ENCODE results near the gene FAXDC2.

FAXDC2 gene

DNA sequence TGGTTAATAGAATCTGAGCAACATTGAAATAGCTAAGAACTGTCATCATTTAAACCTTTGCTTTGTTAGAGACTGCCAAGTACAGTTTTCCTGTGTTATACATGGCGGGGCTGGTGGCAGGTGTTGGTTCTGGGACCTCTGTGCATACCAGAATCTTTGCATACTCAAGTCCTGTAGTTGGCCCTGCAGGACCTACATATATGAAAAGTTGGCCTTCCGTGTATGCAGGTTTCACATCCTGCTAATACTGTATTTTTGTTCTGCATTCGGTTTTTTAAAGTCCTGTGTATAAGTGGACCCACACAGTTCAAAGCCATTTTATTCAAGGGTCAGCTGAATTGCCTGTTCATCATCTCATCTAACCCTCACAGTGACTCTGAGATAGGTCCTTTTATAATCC lies 58.9 kb downstream of the FAXDC2 start:
- Histone ChIP-seq H3K27ac (ENCODE audit: insufficient read depth in 1 of 2, low read depth in 1 of 2, low read length in 2 of 2, poor library complexity in 1 of 2, severe bottlenecking in 2 of 2) (no peak overlapping the region), H3K4me1 (ENCODE audit: control extremely low read depth in 1 of 4, control insufficient read depth in 4 of 4, insufficient read depth in 4 of 4, low read length in 3 of 4) (peaks cover 10 to 23% (median 20%) of the 10 kb centered on the region in 4 experiments), H3K27me3 (replicated peaks in 2 of 5; ENCODE audit: control insufficient read depth in 4 of 5, insufficient read depth in 5 of 5, low read length in 4 of 5) (no peaks in the 10 kb centered on the region), H3K9me3 (ENCODE audit: control extremely low read depth in 1 of 5, control insufficient read depth in 4 of 5, insufficient read depth in 2 of 5, low read depth in 1 of 5, low read length in 4 of 5) (no peaks in the 10 kb centered on the region), H3K4me3 (ENCODE audit: control insufficient read depth in 1 of 7, extremely low read depth in 1 of 7, insufficient read depth in 4 of 7, low read depth in 2 of 7, low read length in 6 of 7) (no peak overlapping the region), H3K36me3 (ENCODE audit: control insufficient read depth in 4 of 4, insufficient read depth in 4 of 4, low read length in 3 of 4) (peaks cover 27 to 63% (median 51%) of the 10 kb centered on the region in 4 experiments)
- ChIA-PET CTCF (interaction anchor here (0.6 to 1.5 kb wide), 2 partner anchors 13 to 216 kb away, joined by 3 read pairs; no protein-coding TSS in a partner anchor), POLR2A (no interaction called here)
- DNase-seq = no peak
- WGBS (ENCODE audit: insufficient coverage) = 97% methylated on average over 3 of the region's 3 CpGs

DNA sequence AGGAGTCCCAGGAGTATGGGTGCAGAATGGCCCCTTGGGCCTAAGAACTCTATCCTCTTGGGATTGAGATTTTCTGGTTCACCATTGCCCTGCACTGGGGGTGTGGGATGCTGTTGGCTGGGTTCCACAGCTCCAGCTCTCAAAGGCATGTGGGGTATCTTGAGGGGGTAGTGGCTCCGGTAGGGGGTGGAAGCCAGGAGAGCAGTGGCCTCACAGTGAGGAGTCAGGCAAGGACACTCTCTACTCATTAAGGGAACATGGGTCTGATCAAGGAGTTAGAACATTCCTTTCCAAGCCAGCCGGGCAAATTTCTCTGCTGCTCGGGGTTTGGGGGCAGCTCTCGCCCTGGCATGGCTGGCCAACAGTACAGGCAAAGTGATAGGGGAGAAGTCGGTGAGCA lies 62.2 kb downstream of the FAXDC2 start:
- Histone ChIP-seq H3K9me3 (ENCODE audit: control extremely low read depth in 1 of 5, control insufficient read depth in 4 of 5, insufficient read depth in 2 of 5, low read depth in 1 of 5, low read length in 4 of 5) (no peaks in the 10 kb centered on the region), H3K27me3 (replicated peaks in 2 of 5; ENCODE audit: control insufficient read depth in 4 of 5, insufficient read depth in 5 of 5, low read length in 4 of 5) (no peaks in the 10 kb centered on the region), H3K36me3 (ENCODE audit: control insufficient read depth in 4 of 4, insufficient read depth in 4 of 4, low read length in 3 of 4) (peaks cover 11 to 38% (median 26%) of the 10 kb centered on the region in 4 experiments), H3K27ac (ENCODE audit: insufficient read depth in 1 of 2, low read depth in 1 of 2, low read length in 2 of 2, poor library complexity in 1 of 2, severe bottlenecking in 2 of 2) (peak overlapping the region; percentile 30 to 68), H3K4me1 (ENCODE audit: control extremely low read depth in 1 of 4, control insufficient read depth in 4 of 4, insufficient read depth in 4 of 4, low read length in 3 of 4) (peaks cover 16 to 53% (median 45%) of the 10 kb centered on the region in 4 experiments), H3K4me3 (ENCODE audit: control insufficient read depth in 1 of 7, extremely low read depth in 1 of 7, insufficient read depth in 4 of 7, low read depth in 2 of 7, low read length in 6 of 7) (peak overlapping the region in 4 of 7 experiments; percentile 26 to 62 (median 40))
- CTCF ChIA-PET = interaction anchor here (0.9 to 2.0 kb wide), 4 partner anchors 8 to 138 kb away, joined by 3 to 12 read pairs (median 3); no protein-coding TSS in a partner anchor
- DNase-seq = no peak
- POLR2A ChIA-PET = interaction anchor here (0.6 kb wide), 2 partner anchors 21 to 25 kb away, joined by 3 to 5 read pairs; no protein-coding TSS in a partner anchor
- WGBS (ENCODE audit: insufficient coverage) = 0% methylated on average over 1 of the region's 5 CpGs

DNA sequence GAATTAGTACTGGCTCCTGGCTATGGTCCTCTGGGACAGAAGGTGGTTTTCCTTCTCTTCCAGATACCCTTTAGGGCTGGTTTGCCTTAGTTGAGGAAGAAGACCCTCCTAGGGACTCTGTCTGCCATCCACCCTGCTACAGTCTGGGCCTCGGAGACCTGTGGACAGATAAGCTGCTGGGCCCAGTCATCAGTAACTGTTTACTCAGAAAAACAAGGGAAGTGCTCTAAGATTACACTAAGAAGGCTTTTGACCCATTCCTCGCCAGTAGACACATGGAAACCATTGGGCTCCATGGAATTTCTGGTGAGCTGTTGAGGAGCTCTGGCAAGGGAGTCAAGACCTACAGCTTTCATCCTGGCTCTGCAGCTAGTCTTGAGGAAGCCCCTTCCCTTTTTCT lies 64.0 kb downstream of the FAXDC2 start:
- H3K4me1 ChIP-seq (ENCODE audit: control extremely low read depth in 1 of 4, control insufficient read depth in 4 of 4, insufficient read depth in 4 of 4, low read length in 3 of 4) = peaks cover 16 to 69% (median 59%) of the 10 kb centered on the region in 4 experiments
- H3K9me3 ChIP-seq (ENCODE audit: control extremely low read depth in 1 of 5, control insufficient read depth in 4 of 5, insufficient read depth in 2 of 5, low read depth in 1 of 5, low read length in 4 of 5) = no peaks in the 10 kb centered on the region
- H3K36me3 ChIP-seq (ENCODE audit: control insufficient read depth in 4 of 4, insufficient read depth in 4 of 4, low read length in 3 of 4) = peaks cover 2 to 29% (median 13%) of the 10 kb centered on the region in 4 experiments
- H3K4me3 ChIP-seq (ENCODE audit: control insufficient read depth in 1 of 7, extremely low read depth in 1 of 7, insufficient read depth in 4 of 7, low read depth in 2 of 7, low read length in 6 of 7) = no peak overlapping the region
- 84% methylated on average over 2 of the region's 2 CpGs for WGBS (ENCODE audit: insufficient coverage)
- no peak for DNase-seq
- no peaks in the 10 kb centered on the region for H3K27me3 ChIP-seq (replicated peaks in 2 of 5; ENCODE audit: control insufficient read depth in 4 of 5, insufficient read depth in 5 of 5, low read length in 4 of 5)
- H3K27ac ChIP-seq (ENCODE audit: insufficient read depth in 1 of 2, low read depth in 1 of 2, low read length in 2 of 2, poor library complexity in 1 of 2, severe bottlenecking in 2 of 2) = peak overlapping the region in 1 of 2 experiments; percentile 60
- ChIA-PET POLR2A (no interaction called here), CTCF (no interaction called here)

DNA sequence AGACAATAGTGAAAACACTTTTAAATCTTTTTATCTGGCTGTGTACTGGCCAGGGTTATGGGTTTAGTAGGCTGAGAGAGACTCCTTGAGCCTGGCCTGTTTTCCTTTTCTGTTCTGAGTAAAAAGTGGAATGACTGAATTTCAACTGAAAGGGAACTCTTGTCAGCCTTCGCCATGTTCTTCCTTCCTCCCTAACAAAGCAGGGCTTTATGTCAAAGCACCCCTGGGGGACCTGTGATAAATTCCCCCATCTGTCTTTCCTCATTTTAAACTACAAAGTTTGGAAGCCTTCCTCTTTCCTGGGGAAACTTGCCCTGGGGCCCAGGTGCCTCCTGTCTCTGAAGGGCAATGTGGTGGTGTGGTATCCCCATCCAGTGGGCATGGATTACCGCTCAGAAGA lies 65.5 kb downstream of the FAXDC2 start:
- POLR2A ChIA-PET = no interaction called here
- peak overlapping the region in 1 of 7 experiments; percentile 25 for H3K4me3 ChIP-seq (ENCODE audit: control insufficient read depth in 1 of 7, extremely low read depth in 1 of 7, insufficient read depth in 4 of 7, low read depth in 2 of 7, low read length in 6 of 7)

DNA sequence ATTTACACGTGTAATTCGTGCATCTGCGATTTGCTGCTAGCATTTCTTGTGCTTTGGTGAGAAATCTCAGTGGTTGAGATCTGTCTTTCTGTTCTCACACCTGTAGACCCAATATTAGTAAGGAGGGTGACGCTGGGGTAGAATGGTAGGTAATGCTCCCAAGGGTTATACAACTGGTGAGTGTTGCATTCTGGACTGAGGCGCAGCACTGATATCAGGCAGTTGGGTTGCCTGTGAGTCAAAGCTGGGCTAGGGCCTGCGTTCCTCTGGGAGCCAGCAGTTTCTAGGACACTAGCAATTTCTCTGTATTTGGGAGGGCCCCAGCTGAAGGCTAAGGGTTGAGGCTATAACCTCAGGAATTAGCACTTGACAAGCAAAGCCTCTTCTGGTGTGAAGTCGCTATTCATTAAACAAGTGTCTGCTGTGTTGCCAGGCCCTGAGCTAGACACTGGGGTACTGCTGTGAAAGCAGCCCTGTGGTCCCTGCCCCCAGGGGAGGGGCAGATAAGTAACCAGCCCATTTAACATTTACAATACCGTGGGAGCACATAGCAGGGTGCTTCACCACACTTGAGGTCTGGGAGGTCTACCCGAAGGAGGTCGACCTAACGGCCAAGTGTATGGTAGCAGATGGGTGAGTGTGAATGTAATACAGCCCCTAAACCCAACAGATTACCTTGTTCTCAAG lies 66.5 kb downstream of the FAXDC2 start:
- H3K9me3 ChIP-seq (ENCODE audit: control extremely low read depth in 1 of 5, control insufficient read depth in 4 of 5, insufficient read depth in 2 of 5, low read depth in 1 of 5, low read length in 4 of 5) = no peaks in the 10 kb centered on the region
- no peak for DNase-seq
- H3K36me3 ChIP-seq (ENCODE audit: control insufficient read depth in 4 of 4, insufficient read depth in 4 of 4, low read length in 3 of 4) = peaks cover 0 to 18% (median 1%) of the 10 kb centered on the region in 4 experiments
- POLR2A ChIA-PET = interaction anchor here (0.6 kb wide), 1 partner anchor 93 kb away, joined by 5 read pairs; no protein-coding TSS in a partner anchor
- WGBS (ENCODE audit: insufficient coverage) = 100% methylated on average over 5 of the region's 11 CpGs
- H3K4me1 ChIP-seq (ENCODE audit: control extremely low read depth in 1 of 4, control insufficient read depth in 4 of 4, insufficient read depth in 4 of 4, low read length in 3 of 4) = peaks cover 16 to 69% (median 61%) of the 10 kb centered on the region in 4 experiments
- no peaks in the 10 kb centered on the region for H3K27me3 ChIP-seq (replicated peaks in 2 of 5; ENCODE audit: control insufficient read depth in 4 of 5, insufficient read depth in 5 of 5, low read length in 4 of 5)
- peak overlapping the region in 1 of 2 experiments; percentile 60 for H3K27ac ChIP-seq (ENCODE audit: insufficient read depth in 1 of 2, low read depth in 1 of 2, low read length in 2 of 2, poor library complexity in 1 of 2, severe bottlenecking in 2 of 2)
- no peak overlapping the region for H3K4me3 ChIP-seq (ENCODE audit: control insufficient read depth in 1 of 7, extremely low read depth in 1 of 7, insufficient read depth in 4 of 7, low read depth in 2 of 7, low read length in 6 of 7)
- CTCF ChIA-PET = interaction anchor here (0.8 to 1.6 kb wide), 3 partner anchors 11 to 17 kb away, joined by 3 to 5 read pairs (median 4); no protein-coding TSS in a partner anchor

More for the DNA sequence above, 65.5 kb downstream of the FAXDC2 start:
- 25% methylated on average over 1 of the region's 2 CpGs for WGBS (ENCODE audit: insufficient coverage)
- Histone ChIP-seq H3K36me3 (ENCODE audit: control insufficient read depth in 4 of 4, insufficient read depth in 4 of 4, low read length in 3 of 4) (peaks cover 0 to 18% (median 1%) of the 10 kb centered on the region in 4 experiments), H3K4me1 (ENCODE audit: control extremely low read depth in 1 of 4, control insufficient read depth in 4 of 4, insufficient read depth in 4 of 4, low read length in 3 of 4) (peaks cover 16 to 69% (median 61%) of the 10 kb centered on the region in 4 experiments), H3K27ac (ENCODE audit: insufficient read depth in 1 of 2, low read depth in 1 of 2, low read length in 2 of 2, poor library complexity in 1 of 2, severe bottlenecking in 2 of 2) (peak overlapping the region in 1 of 2 experiments; percentile 60), H3K27me3 (replicated peaks in 2 of 5; ENCODE audit: control insufficient read depth in 4 of 5, insufficient read depth in 5 of 5, low read length in 4 of 5) (no peaks in the 10 kb centered on the region), H3K9me3 (ENCODE audit: control extremely low read depth in 1 of 5, control insufficient read depth in 4 of 5, insufficient read depth in 2 of 5, low read depth in 1 of 5, low read length in 4 of 5) (no peaks in the 10 kb centered on the region)
- CTCF ChIA-PET = no interaction called here
- no peak for DNase-seq

DNA sequence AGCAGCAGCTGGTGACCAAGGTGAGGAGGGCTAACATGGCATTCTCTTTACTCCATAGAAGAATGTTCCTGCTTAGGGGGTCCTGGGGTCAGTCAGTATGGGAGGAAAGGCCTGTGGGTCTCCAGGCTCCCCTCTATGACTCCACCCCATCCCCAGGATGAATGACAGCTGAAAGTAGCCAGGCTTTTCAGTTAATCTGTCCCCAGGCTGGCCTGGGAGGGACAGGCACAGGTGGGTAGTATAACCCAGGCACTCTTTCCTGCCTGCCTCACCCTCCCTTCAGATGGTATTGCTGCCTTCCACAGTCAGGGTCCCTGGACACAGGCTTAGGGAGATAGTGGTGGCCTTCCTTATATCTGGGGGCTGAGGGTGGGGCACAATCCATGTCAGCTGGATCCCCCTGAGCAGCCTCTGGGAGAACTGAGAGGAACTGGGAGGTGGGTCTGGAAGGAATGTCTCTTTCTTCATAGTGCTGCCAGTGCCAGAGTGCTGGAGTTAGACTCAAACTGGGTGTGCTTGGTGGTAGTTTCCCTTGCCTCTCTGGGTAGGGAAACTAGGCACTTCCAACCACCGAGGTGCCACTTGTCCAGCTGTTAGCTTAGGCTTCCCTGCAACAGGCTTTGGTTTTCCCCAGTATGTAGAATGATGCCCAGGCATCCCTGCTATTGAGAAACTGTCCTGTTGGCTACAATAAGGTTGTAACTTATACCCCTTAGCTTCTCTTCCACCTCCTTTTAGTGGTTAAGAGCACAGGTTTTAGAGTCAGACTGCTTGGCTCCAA lies 67.4 kb downstream of the FAXDC2 start:
- WGBS (ENCODE audit: insufficient coverage) = 91% methylated on average over 1 of the region's 1 CpG

More for the DNA sequence above, 67.4 kb downstream of the FAXDC2 start:
- peak overlapping the region; percentile 33 to 64 for H3K27ac ChIP-seq (ENCODE audit: insufficient read depth in 1 of 2, low read depth in 1 of 2, low read length in 2 of 2, poor library complexity in 1 of 2, severe bottlenecking in 2 of 2)
- H3K9me3 ChIP-seq (ENCODE audit: control extremely low read depth in 1 of 5, control insufficient read depth in 4 of 5, insufficient read depth in 2 of 5, low read depth in 1 of 5, low read length in 4 of 5) = no peaks in the 10 kb centered on the region
- no peak for DNase-seq
- no peaks in the 10 kb centered on the region for H3K27me3 ChIP-seq (replicated peaks in 2 of 5; ENCODE audit: control insufficient read depth in 4 of 5, insufficient read depth in 5 of 5, low read length in 4 of 5)
- ChIA-PET CTCF (interaction anchor here (1.1 to 1.6 kb wide), 3 partner anchors 10 to 30 kb away, joined by 3 to 4 read pairs (median 3); no protein-coding TSS in a partner anchor), POLR2A (interaction anchor here (1.0 kb wide), 1 partner anchor 27 kb away, joined by 3 read pairs; no protein-coding TSS in a partner anchor)
- H3K4me1 ChIP-seq (ENCODE audit: control extremely low read depth in 1 of 4, control insufficient read depth in 4 of 4, insufficient read depth in 4 of 4, low read length in 3 of 4) = peaks cover 13 to 62% (median 54%) of the 10 kb centered on the region in 4 experiments
- H3K36me3 ChIP-seq (ENCODE audit: control insufficient read depth in 4 of 4, insufficient read depth in 4 of 4, low read length in 3 of 4) = peaks cover 0 to 21% (median 2%) of the 10 kb centered on the region in 4 experiments
- no peak overlapping the region for H3K4me3 ChIP-seq (ENCODE audit: control insufficient read depth in 1 of 7, extremely low read depth in 1 of 7, insufficient read depth in 4 of 7, low read depth in 2 of 7, low read length in 6 of 7)
